ENCODE results near the gene PRF1. TPM values are rescaled to one million over a fixed set of nuclear protein-coding genes. Genes with fewer than 3 reads are reported as not detected.

PRF1 gene
- total RNA-seq, 4 donors from 2014 or later, result 0.26 to 7.3 (median 6.5) TPM

GRCh38 chr10:70565556-70566514 is 36.7 kb downstream of the PRF1 start:
- DNase-seq, result no peak
- Histone ChIP-seq H3K27ac (no peak overlapping the region), H3K4me1 (peaks cover 7 to 8% (median 8%) of the 10 kb centered on the region in 3 donors), H3K9me3 (no peaks in the 10 kb centered on the region), H3K36me3 (peaks cover 0 to 11% (median 0%) of the 10 kb centered on the region in 3 donors), H3K27me3 (no peaks in the 10 kb centered on the region), H3K4me3 (no peak overlapping the region)
- WGBS, 2 donors, result 73 to 79% methylated on average over 12 to 13 of the region's 18 CpGs
- intact Hi-C loops (cut with DNase I), result no loop called here
- no peak for TF ChIP-seq POLR2A (IDR thresholded peaks at IDR 0.05)

GRCh38 chr10:70564901-70565351 is 37.6 kb downstream of the PRF1 start:
- H3K9me3 ChIP-seq, result no peaks in the 10 kb centered on the region
- TF ChIP-seq CTCF (IDR thresholded peaks at IDR 0.05), result no peak
- no peak for TF ChIP-seq POLR2A (IDR thresholded peaks at IDR 0.05)
- H3K4me3 ChIP-seq, result no peak overlapping the region
- DNase-seq, result no peak
- 90 to 96% methylated on average over 4 to 5 of the region's 6 CpGs for WGBS, 2 donors
- H3K36me3 ChIP-seq, result peaks cover 0 to 11% (median 0%) of the 10 kb centered on the region in 3 donors
- peaks cover 7 to 17% (median 8%) of the 10 kb centered on the region in 3 donors for H3K4me1 ChIP-seq
- H3K27ac ChIP-seq, result no peak overlapping the region
- H3K27me3 ChIP-seq, result no peaks in the 10 kb centered on the region
- intact Hi-C loops (cut with DNase I), result no loop called here

- Histone ChIP-seq H3K27me3 (no peaks in the 10 kb centered on the region), H3K9me3 (no peaks in the 10 kb centered on the region), H3K4me1 (peaks cover 7 to 24% (median 14%) of the 10 kb centered on the region in 3 donors), H3K27ac (no peak overlapping the region), H3K4me3 (no peak overlapping the region), H3K36me3 (peaks cover 0 to 7% (median 0%) of the 10 kb centered on the region in 3 donors)
- WGBS, 2 donors, result 92 to 99% methylated on average over 10 to 13 of the region's 21 CpGs
- no peak for TF ChIP-seq CTCF (IDR thresholded peaks at IDR 0.05)
- no peak for TF ChIP-seq POLR2A (IDR thresholded peaks at IDR 0.05)
- intact Hi-C loops (cut with DNase I), result no loop called here
- no peak for DNase-seq
These were observed 38.3 kb downstream of the PRF1 start for GRCh38 chr10:70564113-70564725.

GRCh38 chr10:70563230-70563629 is 39.3 kb downstream of the PRF1 start:
- TF ChIP-seq CTCF (IDR thresholded peaks at IDR 0.05) (no peak), POLR2A (IDR thresholded peaks at IDR 0.05) (no peak)
- WGBS, 2 donors, result 64 to 72% methylated on average over 7 of the region's 7 CpGs
- Histone ChIP-seq H3K4me3 (no peak overlapping the region), H3K27ac (no peak overlapping the region), H3K4me1 (peaks cover 11 to 30% (median 18%) of the 10 kb centered on the region in 3 donors), H3K27me3 (no peaks in the 10 kb centered on the region), H3K36me3 (no peaks in the 10 kb centered on the region), H3K9me3 (no peaks in the 10 kb centered on the region)
- DNase-seq, result no peak
- intact Hi-C loops (cut with DNase I), result no loop called here

GRCh38 chr10:70562036-70562755 is 40.3 kb downstream of the PRF1 start:
- Histone ChIP-seq H3K9me3 (no peaks in the 10 kb centered on the region), H3K36me3 (no peaks in the 10 kb centered on the region), H3K27me3 (no peaks in the 10 kb centered on the region), H3K27ac (no peak overlapping the region), H3K4me3 (no peak overlapping the region), H3K4me1 (peaks cover 11 to 30% (median 18%) of the 10 kb centered on the region in 3 donors)
- DNase-seq, result no peak
- WGBS, 2 donors, result 78 to 93% methylated on average over 4 to 6 of the region's 15 CpGs
- intact Hi-C loops (cut with DNase I), result no loop called here
- TF ChIP-seq POLR2A (IDR thresholded peaks at IDR 0.05), result no peak
- no peak for TF ChIP-seq CTCF (IDR thresholded peaks at IDR 0.05)

All from esophagus squamous epithelium (tissue), 5 donors.